HepG2 (cell line): ENCODE results near the gene TH. TPM values are rescaled to one million over a fixed set of nuclear protein-coding genes. Genes with fewer than 3 reads are reported as not detected.

Experiments used
- AFF4 ChIP-seq: sonication (generic); formaldehyde crosslinking; IDR thresholded peaks from 2 replicates; pipeline ENCODE4 v1.4.0; 2020; ENCODE audit warnings: missing genetic modification reagents
- AHR ChIP-seq: IDR thresholded peaks from 2 replicates; pipeline ENCODE4 v1.6.1; 2018; ENCODE audit warnings: missing genetic modification reagents, missing compliant biosample characterization
- HOXA3 ChIP-seq: sonication (generic); formaldehyde crosslinking; IDR thresholded peaks from 2 replicates; pipeline ENCODE4 v1.5.0; 2020; ENCODE audit warnings: missing genetic modification reagents
- PATZ1 ChIP-seq: sonication (generic); formaldehyde crosslinking; IDR thresholded peaks from 2 replicates; pipeline ENCODE4 v1.4.0; 2020; ENCODE audit warnings: missing genetic modification reagents
- PBX2 ChIP-seq: IDR thresholded peaks from 2 replicates; pipeline ENCODE4 v1.6.1; 2016; ENCODE audit warnings: control low read depth
- RNF2 ChIP-seq: fragments of 450-650 bp; conservative IDR thresholded peaks from 2 replicates; pipeline ENCODE4 v1.6.1; 2016; ENCODE audit warnings: low read depth
- SNRNP70 ChIP-seq: fragments of 200-400 bp; formaldehyde crosslinking; IDR thresholded peaks from 2 replicates; pipeline ENCODE4 v1.6.1; 2017; ENCODE audit warnings: mild to moderate bottlenecking, low read depth, low read length, moderate library complexity
- SP2 ChIP-seq: sonication (generic); formaldehyde crosslinking; IDR thresholded peaks from 2 replicates; pipeline ENCODE4 v1.5.1; 2020; ENCODE audit warnings: mild to moderate bottlenecking, missing genetic modification reagents
- SRY ChIP-seq: sonication (generic); formaldehyde crosslinking; IDR thresholded peaks from 2 replicates; pipeline ENCODE4 v1.8.0; 2022; ENCODE audit warnings: mild to moderate bottlenecking, missing genetic modification reagents
- ZBTB7B ChIP-seq: sonication (generic); formaldehyde crosslinking; IDR thresholded peaks from 2 replicates; pipeline ENCODE4 v1.4.0; 2020; ENCODE audit warnings: missing genetic modification reagents
- ZNF10 ChIP-seq: sonication (generic); formaldehyde crosslinking; IDR thresholded peaks from 2 replicates; pipeline ENCODE4 v1.4.0; 2020; ENCODE audit warnings: mild to moderate bottlenecking, low read depth, missing genetic modification reagents, borderline replicate concordance
- ZNF143 ChIP-seq: sonication (generic); formaldehyde crosslinking; IDR thresholded peaks from 2 replicates; pipeline ENCODE4 v1.4.0; 2020; ENCODE audit warnings: missing genetic modification reagents
- ZNF253 ChIP-seq: sonication (generic); formaldehyde crosslinking; IDR thresholded peaks from 2 replicates; pipeline ENCODE4 v1.8.0; 2022; ENCODE audit warnings: mild to moderate bottlenecking, missing genetic modification reagents, borderline replicate concordance
- ZNF280D ChIP-seq: sonication (generic); formaldehyde crosslinking; IDR thresholded peaks from 2 replicates; pipeline ENCODE4 v1.5.1; 2020; ENCODE audit warnings: mild to moderate bottlenecking, missing genetic modification reagents
- ZNF431 ChIP-seq: sonication (generic); formaldehyde crosslinking; IDR thresholded peaks from 2 replicates; pipeline ENCODE4 v1.9.0; 2022; ENCODE audit warnings: missing genetic modification reagents, low read depth, mild to moderate bottlenecking, borderline replicate concordance
- ZNF556 ChIP-seq: sonication (generic); formaldehyde crosslinking; IDR thresholded peaks from 2 replicates; pipeline ENCODE4 v1.4.0; 2020; ENCODE audit warnings: mild to moderate bottlenecking, missing genetic modification reagents, borderline replicate concordance
- ZNF558 ChIP-seq: sonication (generic); formaldehyde crosslinking; IDR thresholded peaks from 2 replicates; pipeline ENCODE4 v1.9.0; 2022; ENCODE audit warnings: mild to moderate bottlenecking, missing genetic modification reagents, borderline replicate concordance
- ZNF564 ChIP-seq: sonication (generic); formaldehyde crosslinking; IDR thresholded peaks from 2 replicates; pipeline ENCODE4 v1.8.1; 2023; ENCODE audit warnings: mild to moderate bottlenecking, missing genetic modification reagents
- ZNF616 ChIP-seq: sonication (generic); formaldehyde crosslinking; IDR thresholded peaks from 2 replicates; pipeline ENCODE4 v1.5.0; 2020; ENCODE audit warnings: low read depth, mild to moderate bottlenecking, missing genetic modification reagents
- ZNF747 ChIP-seq: sonication (generic); formaldehyde crosslinking; IDR thresholded peaks from 2 replicates; pipeline ENCODE4 v1.8.1; 2023; ENCODE audit warnings: missing genetic modification reagents, mild to moderate bottlenecking, borderline replicate concordance
- polyA plus RNA-seq, 8 experiments: library from polyadenylated mRNA; depleted of rRNA in 3 of 8; stranded (reverse) in 7 of 8; unstranded in 1 of 8; fragments of >200 nt; fragmentation: Illumina TruSeq in 4 of 8; extraction: Trizol in 4 of 8; gene quantifications; 2 replicates each; pipeline versions ENCODE4 v1.2.1 to v1.2.3, GENCODE V29; 2011 to 2016; ENCODE audit warnings: low read depth in 4 of 8, missing spikeins in 1 of 8, mixed read lengths in 1 of 8; ENCODE audit not compliant: insufficient read depth in 1 of 8
- total RNA-seq, 5 experiments: library from RNA; depleted of rRNA; stranded (reverse); fragments of >200 nt; fragmentation: Illumina TruSeq; extraction: Trizol; gene quantifications; 2 replicates each; pipeline ENCODE4 v1.2.3, GENCODE V29; 2016; ENCODE audit warnings: low read depth in 1 of 5

Gene TH
- total and polyA plus RNA-seq, 2 of the 13 experiments (the other 11 are each of a cell fraction or from before 2014, with no cell fraction given): 0.36 TPM; not detected in 1

GRCh38 chr11:2129699-2130366, 41.8 kb downstream of the TH start (continued):
- peak; percentile 47; the same call in 1 of the 2 replicates for TF ChIP-seq ZNF253 (CRISPR knock-in tag)
- no peak for TF ChIP-seq ZNF143 (CRISPR knock-in tag)
- TF ChIP-seq AHR (CRISPR knock-in tag): no peak
- TF ChIP-seq ZNF747 (CRISPR knock-in tag): peak; percentile 45; the same call in 1 of the 2 replicates
- TF ChIP-seq ZNF556 (CRISPR knock-in tag): peak; percentile 20; the same call in 1 of the 2 replicates
- no peak for TF ChIP-seq ZBTB7B
- peak; percentile 55; the same call in 1 of the 2 replicates for TF ChIP-seq ZNF558
- TF ChIP-seq RNF2: no peak
- peak; percentile 11; the same call in 1 of the 2 replicates for TF ChIP-seq ZNF431 (CRISPR knock-in tag)
- TF ChIP-seq ZNF564 (CRISPR knock-in tag): no peak
- no peak for TF ChIP-seq PBX2
- TF ChIP-seq PATZ1: no peak
- TF ChIP-seq HOXA3 (CRISPR knock-in tag): 0 out of 2 replicates have a peak, but pooled peaks have one; percentile 15
- no peak for TF ChIP-seq SNRNP70
- no peak; the same call in 1 of the 2 replicates for TF ChIP-seq ZNF280D (CRISPR knock-in tag)
- peak; percentile 75; the same call in 1 of the 2 replicates for TF ChIP-seq ZNF616 (CRISPR knock-in tag)
- peak; percentile 94 for TF ChIP-seq AFF4 (CRISPR knock-in tag)
- TF ChIP-seq ZNF10: no peak
- TF ChIP-seq SP2 (CRISPR knock-in tag): no peak
- TF ChIP-seq SRY: no peak
